ENCODE results near the gene LMF1. TPM values are rescaled to one million over a fixed set of nuclear protein-coding genes. Genes with fewer than 3 reads are reported as not detected.

LMF1 gene
- total RNA-seq, 1 donor from 2014 or later = 16.0 TPM

DNA sequence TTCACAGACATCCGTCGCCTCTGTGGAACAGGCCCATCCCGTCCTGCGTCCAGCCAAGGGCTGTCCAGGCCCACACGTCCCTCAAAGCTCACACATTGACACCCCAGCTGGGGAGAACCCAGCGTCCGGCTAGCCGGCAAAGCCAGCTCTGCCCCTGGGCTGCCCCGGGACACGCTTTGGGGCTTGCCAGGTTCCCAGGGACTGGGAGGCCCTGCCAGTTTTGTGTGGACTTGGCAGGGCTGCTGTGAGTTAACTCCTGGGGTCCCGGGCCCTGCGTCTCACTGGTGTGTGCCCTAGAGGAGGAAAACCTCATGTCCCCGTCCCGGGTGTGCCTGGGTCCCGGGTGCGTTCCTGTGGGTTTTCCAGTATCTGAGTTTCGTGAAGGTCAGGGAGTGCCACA lies 17.1 kb upstream of the LMF1 start:
- Mint-ChIP-seq H3K27me3 (ENCODE audit: low read depth) (peaks cover 14% of the 10 kb centered on the region), H3K4me1 (peaks cover 19% of the 10 kb centered on the region), H3K27ac (ENCODE audit: unreplicated experiment) (no peak overlapping the region), H3K4me3 (no peak overlapping the region), H3K9me3 (no peaks in the 10 kb centered on the region), H3K36me3 (ENCODE audit: low read depth) (peaks cover 2% of the 10 kb centered on the region)
- no peak for DNase-seq (ENCODE audit: low read depth, low spot score)
- TF ChIP-seq, protein P1, sequence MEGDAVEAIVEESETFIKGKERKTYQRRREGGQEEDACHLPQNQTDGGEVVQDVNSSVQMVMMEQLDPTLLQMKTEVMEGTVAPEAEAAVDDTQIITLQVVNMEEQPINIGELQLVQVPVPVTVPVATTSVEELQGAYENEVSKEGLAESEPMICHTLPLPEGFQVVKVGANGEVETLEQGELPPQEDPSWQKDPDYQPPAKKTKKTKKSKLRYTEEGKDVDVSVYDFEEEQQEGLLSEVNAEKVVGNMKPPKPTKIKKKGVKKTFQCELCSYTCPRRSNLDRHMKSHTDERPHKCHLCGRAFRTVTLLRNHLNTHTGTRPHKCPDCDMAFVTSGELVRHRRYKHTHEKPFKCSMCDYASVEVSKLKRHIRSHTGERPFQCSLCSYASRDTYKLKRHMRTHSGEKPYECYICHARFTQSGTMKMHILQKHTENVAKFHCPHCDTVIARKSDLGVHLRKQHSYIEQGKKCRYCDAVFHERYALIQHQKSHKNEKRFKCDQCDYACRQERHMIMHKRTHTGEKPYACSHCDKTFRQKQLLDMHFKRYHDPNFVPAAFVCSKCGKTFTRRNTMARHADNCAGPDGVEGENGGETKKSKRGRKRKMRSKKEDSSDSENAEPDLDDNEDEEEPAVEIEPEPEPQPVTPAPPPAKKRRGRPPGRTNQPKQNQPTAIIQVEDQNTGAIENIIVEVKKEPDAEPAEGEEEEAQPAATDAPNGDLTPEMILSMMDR (conservative IDR thresholded peaks at IDR 0.05) = no peak

DNA sequence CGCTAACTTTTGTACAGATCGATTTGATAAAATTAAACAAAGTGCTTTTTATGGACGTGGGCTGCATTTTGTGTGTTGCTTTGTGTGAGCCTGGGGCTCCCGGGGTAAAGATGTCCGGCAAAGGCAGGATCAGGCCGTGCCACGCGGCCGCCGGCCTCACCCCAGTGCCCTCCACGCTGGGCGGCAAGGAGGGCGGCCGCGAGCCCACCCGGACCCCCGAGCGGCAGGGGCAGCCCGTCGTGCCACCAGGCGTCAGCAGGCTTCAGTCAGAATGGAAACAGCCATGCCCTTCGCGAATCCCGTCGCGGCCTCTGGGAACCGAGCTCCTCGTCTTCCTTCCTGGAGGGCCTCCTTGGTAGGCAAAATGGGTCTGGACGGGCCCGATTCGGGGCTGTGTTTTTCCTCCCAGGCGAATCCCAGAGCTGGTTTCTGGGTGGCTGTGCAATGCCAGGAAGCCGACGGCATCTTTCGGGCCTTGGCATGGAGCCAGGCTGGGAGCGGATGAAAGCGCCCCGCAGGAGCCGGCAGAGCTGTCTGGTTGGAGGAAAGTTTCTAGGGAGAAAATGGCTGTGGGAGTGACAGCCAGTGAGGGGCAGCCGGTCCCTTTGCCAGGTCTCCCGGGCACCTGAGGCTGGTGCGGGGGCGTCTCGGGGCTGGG lies 16.3 kb upstream of the LMF1 start:
- no peak for DNase-seq (ENCODE audit: low read depth, low spot score)
- peaks cover 17% of the 10 kb centered on the region for H3K27me3 Mint-ChIP-seq (ENCODE audit: low read depth)
- no peaks in the 10 kb centered on the region for H3K9me3 Mint-ChIP-seq
- peaks cover 19% of the 10 kb centered on the region for H3K4me1 Mint-ChIP-seq
- no peak overlapping the region for H3K4me3 Mint-ChIP-seq
- TF ChIP-seq, protein P1 (conservative IDR thresholded peaks at IDR 0.05) = no peak
- peaks cover 2% of the 10 kb centered on the region for H3K36me3 Mint-ChIP-seq (ENCODE audit: low read depth)
- H3K27ac Mint-ChIP-seq (ENCODE audit: unreplicated experiment) = no peak overlapping the region

DNA sequence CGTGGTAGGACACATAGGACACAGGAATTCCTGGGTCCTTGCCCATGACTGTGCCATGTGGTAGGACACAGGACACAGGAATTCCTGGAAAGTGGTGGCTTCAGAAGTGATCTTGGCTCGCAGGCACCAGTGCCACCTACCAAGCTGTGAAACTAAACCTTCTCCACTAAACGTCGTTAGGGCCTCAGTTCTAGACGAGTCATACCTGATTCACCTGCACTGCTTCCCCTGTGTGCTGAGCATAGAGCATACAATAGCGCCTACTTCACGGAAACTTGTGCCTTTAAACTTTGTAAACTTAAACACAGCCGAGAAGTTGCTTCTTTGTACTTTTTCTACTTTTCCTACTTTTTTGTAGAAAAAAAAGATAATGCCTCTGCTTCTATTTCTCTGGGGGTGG lies 15.6 kb upstream of the LMF1 start:
- Mint-ChIP-seq H3K27ac (ENCODE audit: unreplicated experiment) (no peak overlapping the region), H3K9me3 (no peaks in the 10 kb centered on the region), H3K36me3 (ENCODE audit: low read depth) (peaks cover 2% of the 10 kb centered on the region), H3K27me3 (ENCODE audit: low read depth) (peaks cover 17% of the 10 kb centered on the region), H3K4me3 (peak overlapping the region; percentile 58), H3K4me1 (peaks cover 16% of the 10 kb centered on the region)
- no peak for DNase-seq (ENCODE audit: low read depth, low spot score)
- TF ChIP-seq, protein P1 (conservative IDR thresholded peaks at IDR 0.05) = no peak

DNA sequence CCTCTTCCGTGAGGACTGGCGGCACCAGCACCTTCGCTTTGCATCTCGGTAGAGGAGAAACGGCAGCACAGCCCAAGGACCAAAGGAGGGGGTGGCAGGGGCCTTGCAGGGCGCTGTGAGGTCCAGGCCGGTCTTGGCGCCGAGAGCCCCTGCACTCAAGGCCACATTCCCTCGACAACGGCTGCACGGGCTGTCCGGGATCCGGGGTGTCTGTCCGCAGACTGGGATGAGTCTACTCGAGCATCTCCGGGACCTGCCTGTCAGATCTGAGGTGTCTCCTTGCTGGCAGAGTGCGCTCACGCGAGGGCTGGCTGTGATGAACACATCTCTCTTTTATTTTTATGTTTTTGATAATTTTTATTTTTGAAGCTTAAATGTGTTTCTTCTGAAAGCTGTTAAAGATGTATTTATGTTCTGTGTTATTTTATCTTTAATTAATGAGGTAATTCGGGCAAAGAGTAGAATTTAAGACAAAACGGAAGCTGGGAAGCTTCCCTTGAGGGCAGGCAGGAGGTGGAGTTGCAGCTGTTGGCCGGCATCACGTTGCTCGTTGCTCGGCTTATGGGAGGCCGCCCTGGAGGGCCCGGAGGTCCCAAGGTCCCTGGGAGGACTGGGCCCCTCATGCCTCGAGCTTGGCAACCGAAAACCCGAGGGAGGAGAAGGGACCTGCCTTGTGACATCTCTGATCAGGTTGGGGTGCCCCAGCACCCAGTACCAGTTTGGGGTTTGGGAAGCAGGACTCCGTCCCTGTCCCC lies 15.0 kb upstream of the LMF1 start:
- peaks cover 10% of the 10 kb centered on the region for H3K4me1 Mint-ChIP-seq

DNA sequence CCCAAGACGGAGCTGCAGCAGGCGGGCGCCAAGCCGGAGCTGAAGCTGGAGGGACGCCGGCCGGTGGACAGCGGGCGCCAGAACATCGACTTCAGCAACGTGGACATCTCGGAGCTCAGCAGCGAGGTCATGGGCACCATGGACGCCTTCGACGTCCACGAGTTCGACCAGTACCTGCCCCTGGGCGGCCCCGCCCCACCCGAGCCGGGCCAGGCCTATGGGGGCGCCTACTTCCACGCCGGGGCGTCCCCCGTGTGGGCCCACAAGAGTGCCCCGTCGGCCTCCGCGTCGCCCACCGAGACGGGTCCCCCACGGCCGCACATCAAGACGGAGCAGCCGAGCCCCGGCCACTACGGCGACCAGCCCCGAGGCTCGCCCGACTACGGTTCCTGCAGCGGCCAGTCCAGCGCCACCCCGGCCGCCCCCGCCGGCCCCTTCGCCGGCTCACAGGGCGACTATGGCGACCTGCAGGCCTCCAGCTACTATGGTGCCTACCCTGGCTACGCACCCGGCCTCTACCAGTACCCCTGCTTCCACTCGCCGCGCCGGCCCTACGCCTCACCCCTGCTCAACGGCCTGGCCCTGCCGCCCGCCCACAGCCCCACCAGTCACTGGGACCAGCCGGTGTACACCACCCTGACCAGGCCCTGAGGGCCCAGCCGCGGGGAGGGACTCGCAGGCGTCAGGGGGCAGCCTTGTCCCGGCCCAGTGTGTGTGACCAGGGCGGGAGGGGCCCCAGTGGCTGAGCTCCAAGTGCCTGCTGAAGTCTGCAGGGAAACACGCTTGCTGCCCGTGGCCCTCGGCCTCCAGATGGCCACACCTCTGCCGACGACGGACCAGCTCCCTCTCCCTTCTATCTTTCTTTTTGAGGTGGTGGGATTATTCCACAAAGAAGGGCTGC lies 14.2 kb upstream of the LMF1 start:
- H3K36me3 Mint-ChIP-seq (ENCODE audit: low read depth) = peaks cover 2% of the 10 kb centered on the region
- DNase-seq (ENCODE audit: low read depth, low spot score) = no peak
- H3K27ac Mint-ChIP-seq (ENCODE audit: unreplicated experiment) = no peak overlapping the region
- H3K4me3 Mint-ChIP-seq = peak overlapping the region; percentile 58
- peaks cover 10% of the 10 kb centered on the region for H3K4me1 Mint-ChIP-seq
- peaks cover 14% of the 10 kb centered on the region for H3K27me3 Mint-ChIP-seq (ENCODE audit: low read depth)
- TF ChIP-seq, protein P1 (conservative IDR thresholded peaks at IDR 0.05) = no peak
- H3K9me3 Mint-ChIP-seq = no peaks in the 10 kb centered on the region

More for the DNA sequence above, 15.0 kb upstream of the LMF1 start:
- Mint-ChIP-seq H3K9me3 (no peaks in the 10 kb centered on the region), H3K27ac (ENCODE audit: unreplicated experiment) (no peak overlapping the region), H3K4me3 (peak overlapping the region; percentile 58), H3K36me3 (ENCODE audit: low read depth) (peaks cover 2% of the 10 kb centered on the region), H3K27me3 (ENCODE audit: low read depth) (peaks cover 14% of the 10 kb centered on the region)
- DNase-seq (ENCODE audit: low read depth, low spot score) = no peak
- TF ChIP-seq, protein P1 (conservative IDR thresholded peaks at IDR 0.05) = no peak
